ENCODE measurements around the gene ACOXL.

ACOXL gene

DNA sequence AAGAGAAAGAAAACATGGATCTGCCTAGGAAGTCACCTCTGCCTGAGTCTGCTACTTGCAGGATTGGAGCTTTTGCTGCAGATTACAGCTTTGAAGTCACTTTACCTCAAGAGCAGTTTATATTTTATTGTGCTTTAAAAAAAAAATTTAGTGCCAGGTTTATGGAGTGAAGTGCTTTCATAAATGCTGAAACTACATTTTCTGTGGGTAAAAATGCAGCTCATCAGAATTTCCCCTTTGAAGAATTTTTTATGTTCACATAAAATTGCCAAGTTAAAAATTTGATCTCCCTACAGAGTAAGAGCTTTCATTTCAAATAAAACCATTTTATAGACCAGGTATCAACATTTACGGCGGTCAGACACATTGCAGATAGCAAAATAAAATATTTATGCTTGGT is 413.6 kb downstream of the ACOXL start:
- DNase-seq = no peak

GRCh38 chr2:111148225-111148873 is 416.0 kb downstream of the ACOXL start:
- DNase-seq = no peak

- no peak for DNase-seq
Measured at GRCh38 chr2:111148925-111149324, 416.6 kb downstream of the ACOXL start.

DNA sequence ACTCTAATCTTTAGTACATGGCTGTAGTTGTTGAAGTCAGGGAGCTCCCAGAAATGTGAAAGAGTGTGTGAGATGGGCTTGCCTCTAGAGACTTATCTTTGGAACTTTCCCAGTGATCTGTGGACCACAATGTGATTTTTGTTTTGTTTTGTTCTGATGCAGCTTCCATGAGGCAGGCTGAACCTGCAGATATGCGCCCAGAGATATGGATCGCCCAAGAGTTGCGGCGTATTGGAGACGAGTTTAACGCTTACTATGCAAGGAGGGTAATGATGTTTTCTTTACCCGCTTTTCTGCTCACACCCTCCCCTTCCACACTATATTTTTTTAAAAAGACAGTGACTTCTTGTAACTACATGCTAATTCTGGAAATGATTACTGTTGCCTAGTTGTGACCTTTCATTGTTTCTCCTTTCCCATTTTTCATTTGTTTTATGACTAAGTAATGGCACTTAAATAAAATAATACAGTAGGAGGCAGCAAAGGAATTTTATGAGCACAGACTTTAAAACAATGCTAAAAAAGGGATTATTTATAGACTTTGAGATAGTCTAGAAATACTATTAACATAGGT is 417.6 kb downstream of the ACOXL start:
- DNase-seq = no peak

DNA sequence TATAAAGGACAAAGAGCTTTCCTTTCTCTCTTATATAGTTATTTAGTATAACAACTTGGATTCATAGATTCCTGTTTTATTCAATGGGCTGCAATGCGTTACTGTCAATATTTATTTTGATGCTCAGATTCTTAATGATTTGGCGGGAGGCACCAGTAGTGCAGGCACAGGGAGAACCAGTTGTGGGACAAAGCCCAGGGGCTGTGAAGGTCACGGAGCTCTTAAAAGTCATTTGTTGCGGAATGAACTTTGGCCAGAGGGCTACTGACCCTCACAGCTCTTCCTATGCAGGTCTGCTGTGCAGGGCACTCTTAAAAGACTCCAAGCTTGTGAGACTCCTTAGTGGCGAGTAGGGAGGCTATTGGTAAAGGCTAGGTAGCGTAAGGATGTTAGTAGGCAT is 422.4 kb downstream of the ACOXL start:
- no peak for DNase-seq

GRCh38 chr2:111155610-111156009 is 423.2 kb downstream of the ACOXL start:
- no peak for DNase-seq

DNA sequence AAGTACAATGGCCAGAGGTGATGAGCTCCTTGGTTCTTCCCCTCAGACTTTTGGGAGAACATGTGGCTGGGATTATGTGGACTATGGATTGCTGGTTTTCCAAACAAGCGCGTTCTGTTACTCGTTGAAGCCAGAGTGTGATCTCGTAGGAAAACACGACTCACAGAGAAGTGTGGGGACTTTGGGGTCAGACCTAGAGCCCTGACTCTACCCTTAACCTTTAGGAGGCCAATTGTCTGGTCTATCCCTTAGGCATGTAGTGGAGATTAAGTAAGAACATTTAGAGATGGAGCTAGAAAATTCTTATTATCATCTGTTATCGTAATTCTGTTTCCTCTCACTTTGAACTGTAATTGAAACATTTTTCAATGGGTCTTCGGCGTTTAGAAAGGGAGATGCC is 424.2 kb downstream of the ACOXL start:
- DNase-seq = no peak

- no peak for DNase-seq
Measured at GRCh38 chr2:111157071-111157661, 424.8 kb downstream of the ACOXL start.

DNA sequence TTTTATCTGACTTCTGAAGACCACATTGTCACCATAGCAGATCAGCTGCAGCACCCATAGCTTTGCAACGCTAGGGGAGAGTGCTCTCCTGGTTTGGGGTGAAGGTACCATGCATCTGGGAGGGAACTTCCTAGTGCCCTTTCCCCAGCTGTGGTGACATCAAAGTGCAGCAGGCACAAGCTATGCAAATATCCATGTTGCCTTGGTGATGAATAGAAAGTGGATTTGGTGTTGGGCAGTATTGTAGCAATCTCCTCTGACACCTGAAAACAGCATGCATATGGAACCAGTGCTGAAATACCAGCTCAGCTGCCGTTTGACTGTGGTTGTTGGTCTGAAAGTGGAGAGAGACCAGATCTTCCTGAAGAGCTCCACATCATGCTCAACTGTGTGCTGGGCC is 425.4 kb downstream of the ACOXL start:
- no peak for DNase-seq

- no peak for DNase-seq
Measured at GRCh38 chr2:111159641-111160040, 427.3 kb downstream of the ACOXL start.

DNA sequence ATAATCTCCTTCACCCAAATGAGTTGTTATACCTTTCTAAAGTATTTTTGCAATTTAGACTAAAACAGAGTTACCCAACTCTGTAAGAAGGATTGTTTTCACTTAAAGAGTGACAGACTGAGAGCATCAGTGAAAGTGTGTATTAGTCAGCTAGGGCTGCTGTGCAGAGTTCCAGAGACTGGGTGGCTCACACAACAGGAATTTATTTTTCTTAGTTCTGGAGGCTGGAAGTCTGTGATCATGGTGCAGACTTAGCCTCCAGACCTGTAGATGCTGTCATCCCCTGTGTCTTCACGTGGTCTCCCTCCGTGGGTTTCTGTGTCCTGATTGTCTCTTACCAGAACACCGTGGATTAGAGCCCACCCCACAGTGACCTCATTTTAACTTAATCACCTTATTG is 428.4 kb downstream of the ACOXL start:
- no peak for DNase-seq

DNA sequence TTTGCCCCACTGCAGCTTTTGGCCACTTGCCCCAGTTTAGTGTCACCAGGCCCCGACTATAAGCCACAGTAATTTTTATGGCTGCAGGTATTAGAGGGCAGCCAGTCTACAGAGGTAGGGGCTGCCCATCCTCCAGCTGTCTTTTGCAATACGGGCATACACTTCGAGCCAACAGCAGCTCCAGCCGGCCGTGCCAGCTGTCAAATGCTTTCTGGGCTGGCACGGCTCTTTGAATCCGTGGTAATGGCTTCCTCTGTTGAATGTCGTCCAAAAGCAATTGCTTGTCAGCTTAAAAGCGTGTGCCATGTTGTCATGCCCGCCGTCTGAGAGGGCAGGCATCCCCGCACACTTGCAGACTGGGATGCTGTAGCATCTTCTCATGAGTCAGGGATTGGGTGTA is 429.6 kb downstream of the ACOXL start:
- DNase-seq = no peak

- no peak for DNase-seq
Measured at GRCh38 chr2:111162718-111163331, 430.5 kb downstream of the ACOXL start.

GRCh38 chr2:111164078-111164477 is 431.7 kb downstream of the ACOXL start:
- DNase-seq = no peak

GRCh38 chr2:111165084-111165483 is 432.7 kb downstream of the ACOXL start:
- DNase-seq = no peak

GRCh38 chr2:111166115-111166514 is 433.7 kb downstream of the ACOXL start:
- no peak for DNase-seq

- no peak for DNase-seq
Measured at GRCh38 chr2:111167076-111167862, 434.9 kb downstream of the ACOXL start.

- DNase-seq = no peak
Measured at GRCh38 chr2:111167863-111168162, 435.4 kb downstream of the ACOXL start.
